Activated CD4-positive, alpha-beta T cell treated with anti-CD3 and anti-CD28 coated beads, Interleukin-2, amount 50 U/mL, for 16 hours (primary cell): ENCODE results near the gene NELL2.
A peak's percentile ranks its signal among the peaks of the same experiment; 100 is the strongest.
"Not testable (repeated sequence)": the region's sequence is repeated elsewhere in the genome, so short reads cannot be mapped to it uniquely, and the experiment has no call there.

ENCODE experiments used
- DNase-seq: peaks from one replicate; pipeline ENCODE4 v3.0.0-alpha.2; 2020

Gene NELL2

DNA sequence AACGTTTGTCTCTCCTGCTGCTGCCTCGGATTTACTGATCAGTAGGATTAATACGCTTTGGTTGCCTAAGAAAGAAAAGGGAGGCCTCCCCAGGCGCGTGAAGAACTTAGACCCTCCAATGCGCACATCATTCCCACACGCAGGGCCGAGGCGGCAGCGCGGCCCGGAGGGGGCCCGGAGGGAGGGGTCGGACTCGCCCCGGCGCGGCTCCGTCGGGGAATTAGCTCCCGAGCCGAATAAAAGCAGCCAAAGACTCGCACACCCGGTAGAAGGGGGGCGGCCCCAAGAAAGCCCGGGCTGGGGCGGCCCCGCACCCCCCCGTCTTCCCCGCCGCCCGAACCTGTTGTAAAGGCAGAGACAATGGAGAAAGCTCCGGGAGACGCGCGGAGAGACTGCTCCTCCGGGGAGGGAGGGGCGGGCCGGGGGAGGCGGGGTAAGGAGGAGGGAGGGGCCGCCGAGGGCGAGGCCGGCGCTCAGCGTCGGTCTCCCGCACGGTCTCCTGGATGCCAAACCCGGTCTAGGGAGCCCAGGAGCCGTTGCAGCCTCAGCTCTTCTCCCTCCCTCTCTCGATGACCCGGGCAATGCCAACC lies at the start of gene NELL2:
Gene NELL2, minus strand, starts transcription at position 362 of the 590 bp plus-strand sequence. CDS start 446 bp downstream, outside the sequence.
- DNase-seq = peak; percentile 67

GRCh38 chr12:44921736-44922135 lies 45.6 kb upstream of the NELL2 start:
- no peak for DNase-seq

GRCh38 chr12:44917141-44917540 lies 41.0 kb upstream of the NELL2 start:
- no peak for DNase-seq

DNA sequence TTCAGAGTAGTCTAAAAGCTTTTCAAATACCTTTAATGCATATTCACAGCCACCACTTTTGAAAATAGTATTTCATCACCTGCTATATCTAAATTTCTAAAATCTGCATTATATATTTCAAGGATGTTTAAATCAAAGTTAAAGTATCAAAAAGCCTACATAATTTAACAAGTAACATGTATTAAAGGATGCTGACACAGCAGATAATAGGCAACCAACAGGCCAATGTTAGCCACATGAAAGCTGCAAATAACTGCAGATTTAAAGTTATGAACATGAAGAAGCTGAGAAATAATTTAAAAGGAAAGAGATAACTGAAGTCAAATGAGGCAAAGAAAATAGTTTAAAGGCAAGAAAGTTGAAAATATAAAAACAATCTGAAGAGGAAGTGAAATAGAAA lies 39.8 kb upstream of the NELL2 start:
- no peak for DNase-seq

DNA sequence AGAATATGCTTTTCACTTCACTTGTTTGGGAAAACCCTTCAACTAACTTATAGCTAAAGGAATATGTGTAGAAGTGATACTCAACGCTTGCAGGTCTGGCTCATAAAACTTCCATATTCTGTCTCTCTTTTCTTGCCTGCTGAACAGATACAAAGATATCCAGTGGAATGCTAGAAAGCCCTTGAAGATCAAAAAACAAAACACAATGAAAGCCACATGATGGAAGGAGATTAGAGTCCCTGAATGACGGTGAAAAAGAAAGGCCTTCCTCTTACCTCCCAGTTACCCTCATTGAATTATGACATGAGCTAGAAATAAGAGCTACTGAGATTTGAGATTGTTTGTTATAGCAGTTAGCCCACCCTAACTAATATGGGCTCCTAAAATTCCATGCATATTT lies 28.2 kb upstream of the NELL2 start:
- no peak for DNase-seq

DNA sequence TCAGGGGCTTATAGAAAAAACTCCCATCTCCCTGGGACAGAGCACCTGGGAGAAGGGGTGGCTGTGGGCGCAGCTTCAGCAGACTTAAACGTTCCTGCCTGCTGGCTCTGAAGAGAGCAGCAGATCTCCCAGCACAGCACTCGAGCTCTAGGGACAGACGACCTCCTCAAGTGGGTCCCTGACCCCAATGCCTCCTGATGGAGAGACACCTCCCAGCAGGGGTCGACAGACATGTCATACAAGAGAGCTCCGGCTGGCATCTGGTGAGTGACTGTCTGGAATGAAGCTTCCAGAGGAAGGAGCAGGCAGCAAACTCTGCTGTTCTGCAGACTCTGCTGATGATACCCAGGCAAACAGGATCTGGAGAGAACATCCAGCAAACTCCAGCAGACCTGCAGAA lies 22.0 kb upstream of the NELL2 start:
- DNase-seq = not testable (repeated sequence)

DNA sequence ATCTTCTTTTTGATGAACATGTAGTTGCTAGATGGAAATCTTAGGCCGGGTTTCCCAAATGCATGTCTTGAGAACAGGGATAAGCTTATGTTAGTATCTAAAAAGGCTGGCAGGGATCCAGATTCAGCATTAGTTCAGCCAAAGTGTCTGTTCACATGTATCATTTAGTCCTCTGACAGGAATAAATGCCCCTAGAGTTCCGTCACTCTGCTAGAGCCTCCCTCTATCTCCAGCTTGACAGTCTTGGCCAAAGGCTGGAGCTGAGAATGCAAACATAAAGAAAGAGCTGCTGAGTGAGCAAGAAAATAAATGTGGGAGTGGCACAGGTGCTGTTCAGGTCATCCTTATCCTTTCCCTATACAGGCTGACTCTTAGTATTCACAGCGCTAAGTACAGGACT lies 13.8 kb upstream of the NELL2 start:
- no peak for DNase-seq

GRCh38 chr12:44889162-44889561 lies 13.0 kb upstream of the NELL2 start:
- DNase-seq = no peak

- no peak for DNase-seq
Observed at GRCh38 chr12:44885902-44886301, 9.8 kb upstream of the NELL2 start.

GRCh38 chr12:44881197-44881596 lies 5.1 kb upstream of the NELL2 start:
- DNase-seq = no peak

- peak; percentile 41 for DNase-seq
Observed at GRCh38 chr12:44876544-44877410, 662 bp upstream of the NELL2 start.

GRCh38 chr12:44875417-44875953 lies 630 bp downstream of the NELL2 start:
- DNase-seq = no peak

DNA sequence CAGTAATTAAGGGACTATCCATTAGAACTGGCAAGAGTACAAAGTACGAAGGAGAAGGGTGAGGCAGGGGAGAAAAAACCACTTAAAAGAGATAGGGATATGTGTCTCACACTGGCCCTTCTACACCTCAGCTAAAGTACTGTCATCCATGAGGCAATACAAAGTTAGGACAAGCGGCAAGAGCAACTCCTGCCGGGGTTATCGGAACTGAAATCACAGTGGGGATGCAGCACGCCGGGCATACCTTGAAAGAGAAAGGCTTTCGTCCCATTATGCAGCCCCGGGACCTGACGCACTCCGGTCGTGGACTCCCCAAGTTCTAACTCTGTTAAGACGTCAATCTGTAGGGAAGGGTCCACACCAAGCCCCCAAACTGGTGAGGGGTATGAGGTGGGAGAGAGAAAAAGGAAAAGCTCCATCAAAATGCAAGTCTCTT lies 1.1 kb downstream of the NELL2 start:
- peak; percentile 21 for DNase-seq

- DNase-seq = peak; percentile 21
Observed at GRCh38 chr12:44873898-44874297, 2.2 kb downstream of the NELL2 start.

- DNase-seq = no peak
Observed at GRCh38 chr12:44869503-44869902, 6.6 kb downstream of the NELL2 start.

DNA sequence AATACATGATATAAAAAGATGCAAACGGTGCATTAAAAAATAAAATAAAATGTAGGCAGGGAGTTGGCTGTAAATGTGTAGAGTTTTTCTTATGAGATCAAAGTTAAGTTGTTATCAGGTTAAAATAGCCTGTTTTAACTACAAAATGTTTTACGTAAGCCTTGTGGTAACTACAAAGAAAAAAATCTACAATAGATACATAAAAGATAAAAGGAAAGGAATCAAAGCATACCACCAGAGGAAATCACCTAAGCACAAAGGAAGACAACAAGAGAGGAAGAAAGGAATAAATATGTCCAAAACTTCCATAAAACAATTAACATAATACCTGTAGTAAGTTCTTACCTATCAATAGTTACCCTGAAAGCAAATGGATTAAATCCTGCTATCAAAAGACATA lies 12.2 kb downstream of the NELL2 start:
- DNase-seq = no peak

DNA sequence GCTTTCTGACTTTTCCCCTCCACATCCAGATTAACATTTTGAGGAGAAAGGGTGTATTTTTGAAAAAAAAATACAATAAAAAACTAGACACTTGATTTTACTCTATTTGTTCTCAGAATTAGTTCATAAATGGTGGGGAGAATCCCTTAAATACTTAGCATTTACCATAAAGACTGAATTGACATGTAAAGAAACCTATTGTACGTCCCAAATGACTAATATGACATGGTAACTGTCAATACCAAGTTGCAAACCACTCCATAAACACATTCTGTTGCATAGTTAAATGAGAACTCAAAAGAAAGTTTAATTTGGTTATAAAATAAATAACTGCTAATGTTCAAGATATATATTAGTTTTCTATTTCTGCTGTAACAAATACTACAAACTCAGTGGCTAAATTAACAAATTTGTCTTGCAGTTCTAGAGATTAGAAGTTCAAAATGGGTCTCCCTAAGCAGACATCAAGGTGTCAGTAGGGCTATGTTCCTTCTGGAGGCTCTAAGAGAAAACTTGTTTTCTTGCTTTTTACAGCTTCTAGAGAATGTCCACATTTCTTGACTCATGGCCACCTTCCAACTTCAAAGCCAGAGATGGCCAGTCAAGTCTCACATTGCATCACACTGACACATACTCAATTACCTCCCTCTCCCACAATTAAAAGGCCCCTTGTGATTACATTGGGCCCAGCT lies 16.0 kb downstream of the NELL2 start:
- DNase-seq = no peak

DNA sequence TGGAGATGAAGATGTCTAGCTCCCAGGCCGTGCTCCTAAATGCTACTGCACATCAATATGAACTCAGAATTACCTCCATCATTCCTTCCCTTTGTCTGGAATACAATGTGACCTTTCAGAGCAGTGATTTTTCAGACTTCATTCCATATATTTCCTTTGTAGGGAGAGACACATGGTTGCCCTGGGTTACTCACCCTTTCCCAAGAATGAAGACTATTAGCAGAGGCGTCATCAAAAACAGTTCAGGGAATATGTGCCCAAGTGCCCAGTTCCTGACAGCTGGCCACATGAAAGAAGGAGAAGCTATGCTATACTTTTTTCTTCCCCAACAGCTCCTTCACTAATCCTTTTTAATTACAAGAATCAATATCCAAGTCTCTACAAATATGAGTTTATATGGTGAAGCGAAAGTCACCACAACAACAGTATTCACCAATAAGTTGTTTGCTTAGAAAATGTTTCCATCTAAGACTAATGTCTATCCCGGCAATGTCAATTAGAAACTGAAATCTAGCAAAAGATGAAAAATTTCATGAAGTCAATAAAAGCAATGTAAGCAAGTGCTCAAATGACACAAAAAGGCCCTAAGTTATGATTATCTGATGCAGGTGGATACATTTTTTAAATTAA lies 17.8 kb downstream of the NELL2 start:
- DNase-seq = no peak

DNA sequence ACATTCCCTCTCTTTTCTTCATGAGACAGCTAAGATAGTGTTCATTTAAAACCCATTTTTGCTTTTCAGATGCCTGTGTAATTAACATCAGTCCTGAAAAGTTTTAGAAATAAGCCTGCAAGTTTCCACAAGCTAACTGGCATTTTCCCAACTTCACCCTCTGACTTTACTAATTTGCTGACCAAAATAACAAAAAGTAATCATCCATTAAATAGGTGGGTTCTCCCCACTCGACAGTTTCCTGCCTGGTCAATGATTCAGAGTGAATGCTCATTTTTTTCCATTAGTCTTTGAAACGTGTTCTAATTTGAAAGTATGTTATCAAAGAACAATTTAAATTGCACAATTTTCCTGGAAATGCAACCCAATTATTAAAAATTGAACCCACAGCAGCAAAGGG lies 23.6 kb downstream of the NELL2 start:
- no peak for DNase-seq

DNA sequence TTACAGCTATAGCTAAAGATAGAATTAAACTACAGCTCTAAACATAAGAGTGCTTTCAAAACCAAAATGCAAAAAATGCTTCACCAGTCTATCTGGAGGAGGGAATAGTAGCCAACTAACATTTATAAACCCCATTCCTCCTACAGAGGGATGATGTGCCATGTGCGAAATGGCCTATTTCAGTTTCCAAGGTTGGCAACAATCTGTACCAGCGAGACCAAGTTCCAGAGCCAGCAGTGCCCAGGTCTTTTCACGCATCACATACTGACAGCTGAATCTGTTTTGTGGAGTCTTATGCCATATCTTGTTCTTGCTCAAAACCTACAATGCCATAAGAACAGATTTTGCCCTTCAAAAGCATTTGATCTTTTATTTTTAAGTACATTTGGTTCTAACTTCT lies 24.5 kb downstream of the NELL2 start:
- no peak for DNase-seq

GRCh38 chr12:44848703-44849085 lies 27.4 kb downstream of the NELL2 start:
- DNase-seq = no peak

DNA sequence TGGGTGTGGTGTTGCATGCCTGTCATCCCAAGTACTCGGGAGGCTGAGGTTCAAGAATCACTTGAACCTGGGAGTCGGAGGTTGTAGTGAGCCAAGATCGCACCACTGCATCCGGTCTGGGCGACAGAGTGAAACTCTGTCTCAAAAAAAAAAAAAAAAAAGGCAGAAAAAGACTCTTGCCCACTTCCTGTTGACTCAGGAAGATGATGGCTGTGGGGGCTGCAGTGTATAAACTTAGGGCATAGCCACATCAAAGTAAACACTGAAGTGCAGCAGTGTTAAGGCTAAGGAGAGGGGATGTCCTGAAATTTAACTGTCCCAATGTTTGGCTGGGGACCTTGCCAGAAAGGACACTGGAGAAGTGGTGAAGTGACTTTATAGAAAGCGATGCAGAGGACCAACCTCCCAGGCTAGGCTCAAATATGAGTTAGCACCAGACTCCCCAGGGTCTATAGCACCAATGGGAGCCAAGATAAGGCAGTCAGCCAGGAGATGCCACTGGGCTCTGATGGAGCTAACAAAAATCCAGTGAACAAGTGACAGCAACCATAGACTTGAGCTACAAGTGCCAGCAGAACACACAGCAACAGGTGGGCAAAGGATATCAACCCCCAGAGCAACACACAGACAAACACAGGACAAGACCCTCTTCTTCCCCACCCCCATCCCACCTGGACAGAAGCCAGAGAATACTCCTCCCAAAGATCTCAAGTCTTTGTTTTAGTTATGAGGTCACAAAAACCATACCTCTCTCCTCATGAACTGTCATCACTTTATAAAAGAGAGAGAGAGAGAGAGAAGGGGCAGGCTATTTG lies 28.0 kb downstream of the NELL2 start:
- DNase-seq = peak; percentile 71
